NCI-H2171 (cell line): ENCODE measurements around the gene MAML3.

Experiments
- DNase-seq: peaks from one replicate; lab custom pipeline; 2025; lab: John Stamatoyannopoulos, UW

MAML3 gene

GRCh38 chr4:139781066-139781465 lies 372.9 kb downstream of the MAML3 start:
- no peak for DNase-seq

DNA sequence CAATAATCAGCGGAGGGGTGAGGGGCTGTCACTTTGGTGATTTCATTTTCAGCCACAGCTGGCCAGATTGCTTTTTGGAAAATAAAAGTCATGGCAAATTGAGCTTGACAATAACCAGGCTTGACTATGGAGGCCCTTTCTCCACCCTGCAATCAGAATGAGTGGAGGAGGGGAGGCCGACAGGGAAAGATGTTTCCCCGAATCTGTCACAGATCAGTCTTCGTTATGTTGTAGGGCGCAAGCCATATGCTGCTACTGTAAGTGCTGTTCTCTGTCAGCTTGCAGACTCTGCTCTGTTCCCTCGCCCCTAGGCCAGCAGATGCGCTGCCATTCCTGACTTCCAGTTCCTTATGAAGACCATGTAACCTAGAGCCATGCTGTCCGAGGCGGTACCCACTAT lies 374.3 kb downstream of the MAML3 start:
- no peak for DNase-seq

DNA sequence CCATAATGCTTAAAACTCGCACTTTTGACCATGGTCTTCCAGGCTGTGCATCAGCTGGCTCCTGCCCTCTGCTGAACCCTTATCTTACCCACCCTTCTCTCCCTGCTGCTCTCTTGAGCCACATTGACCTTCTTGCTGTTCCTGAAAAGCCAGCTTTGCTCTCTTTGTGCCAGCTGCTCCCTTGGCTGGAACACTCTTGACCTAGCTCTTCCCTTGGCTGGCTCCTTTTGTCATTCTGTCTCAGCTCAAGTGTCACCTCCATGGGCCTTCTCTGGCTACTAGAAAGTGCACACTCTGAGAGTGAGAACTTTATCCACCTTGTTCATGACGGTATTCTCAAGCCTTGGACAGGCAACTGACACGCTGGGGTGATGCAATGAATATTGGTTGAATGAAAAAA lies 376.2 kb downstream of the MAML3 start:
- no peak for DNase-seq

DNA sequence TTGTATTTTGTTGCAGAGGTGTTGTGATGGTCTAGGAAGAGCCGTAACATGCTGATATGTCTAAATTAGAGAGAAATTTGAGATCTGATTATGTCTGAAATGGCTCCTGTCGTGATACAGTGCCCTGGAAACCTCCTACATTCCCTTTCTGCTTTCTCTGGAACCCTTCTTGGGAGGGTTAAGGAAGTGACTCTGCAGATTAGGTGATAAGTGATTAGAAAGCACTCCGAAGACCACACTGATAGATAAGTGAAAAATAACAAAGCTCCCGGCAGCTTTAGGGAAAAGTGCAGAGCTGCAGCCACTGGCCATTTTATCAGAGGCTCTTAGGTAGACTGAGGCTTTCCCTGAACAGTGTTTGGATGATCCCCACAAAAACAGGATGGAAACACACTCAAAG lies 377.7 kb downstream of the MAML3 start:
- DNase-seq: no peak

DNA sequence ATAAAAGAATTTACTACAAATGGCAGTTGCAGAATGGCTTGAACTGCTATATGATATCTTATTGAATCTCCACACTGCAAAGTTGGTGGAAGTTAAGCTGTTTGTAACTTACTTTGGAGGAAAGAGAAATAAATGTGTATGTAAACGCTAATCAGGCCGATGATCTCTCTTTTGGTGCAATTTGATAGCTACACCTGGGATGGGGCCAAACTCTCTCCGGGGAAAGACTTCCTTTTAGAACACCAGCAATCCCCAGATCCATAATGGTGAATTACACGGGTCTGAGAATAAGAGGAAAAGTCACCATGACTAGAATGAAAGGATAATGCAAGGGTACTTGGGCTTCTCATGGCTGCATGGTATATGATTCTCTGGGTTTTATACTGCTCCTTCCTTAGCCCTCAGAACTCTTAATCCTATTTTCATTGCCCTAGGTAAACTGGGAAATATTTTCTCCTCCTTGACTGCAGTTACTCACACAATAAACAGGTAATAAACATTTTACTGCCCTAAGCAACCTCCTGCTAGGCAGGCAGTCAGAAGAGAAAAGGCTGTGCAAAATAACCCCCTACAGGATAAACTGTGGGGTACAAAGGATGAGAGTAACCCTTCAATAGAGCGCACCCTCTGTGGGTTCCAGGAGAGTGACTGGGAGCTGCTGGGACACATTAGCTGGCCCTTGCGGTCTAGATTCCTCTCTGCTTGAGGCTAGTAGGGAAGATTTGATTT lies 379.1 kb downstream of the MAML3 start:
- DNase-seq: no peak

- DNase-seq: no peak
Measured at GRCh38 chr4:139773560-139774318, 380.2 kb downstream of the MAML3 start.

DNA sequence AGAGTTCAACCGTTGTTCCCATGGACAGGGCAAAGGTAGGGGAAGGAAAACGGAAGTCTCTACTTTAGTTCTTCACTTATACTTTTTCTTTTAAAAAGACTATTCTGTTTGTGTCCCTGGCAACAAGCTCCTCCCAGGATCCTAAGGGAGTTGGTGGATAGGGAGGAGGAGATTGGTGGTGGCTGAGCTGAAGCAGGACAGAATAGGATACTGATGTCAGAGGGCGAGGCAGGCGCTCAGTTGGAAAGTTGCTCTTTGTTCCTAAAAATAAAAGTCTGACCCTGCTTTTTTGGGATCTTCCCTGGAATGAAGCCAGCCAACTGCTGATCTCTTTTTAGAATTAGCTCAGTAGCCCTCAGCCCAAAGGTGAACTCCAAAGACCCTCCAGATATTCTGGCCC lies 383.6 kb downstream of the MAML3 start:
- no peak for DNase-seq

GRCh38 chr4:139769364-139769763 lies 384.6 kb downstream of the MAML3 start:
- DNase-seq: no peak

- DNase-seq: no peak
Measured at GRCh38 chr4:139768896-139769295, 385.1 kb downstream of the MAML3 start.

GRCh38 chr4:139768366-139768765 lies 385.6 kb downstream of the MAML3 start:
- no peak for DNase-seq

DNA sequence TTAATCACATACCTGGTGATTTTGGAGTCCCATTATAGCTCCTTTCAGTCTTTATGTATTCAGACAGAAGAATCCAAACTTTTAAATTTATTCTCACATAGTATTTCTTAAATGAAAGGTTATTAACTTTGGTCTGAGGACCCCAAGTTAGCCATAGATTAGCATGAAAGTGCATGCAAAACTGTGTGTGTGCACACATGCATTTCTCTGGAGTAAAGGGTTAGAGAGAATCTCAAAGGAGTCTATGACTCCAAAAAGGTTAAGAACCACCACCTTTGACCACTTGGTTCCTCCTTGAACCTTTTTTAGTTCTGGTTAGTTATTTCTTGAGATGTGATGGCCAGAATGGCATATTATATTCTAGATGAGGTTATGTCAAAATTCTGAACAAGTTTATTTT lies 386.4 kb downstream of the MAML3 start:
- DNase-seq: no peak

DNA sequence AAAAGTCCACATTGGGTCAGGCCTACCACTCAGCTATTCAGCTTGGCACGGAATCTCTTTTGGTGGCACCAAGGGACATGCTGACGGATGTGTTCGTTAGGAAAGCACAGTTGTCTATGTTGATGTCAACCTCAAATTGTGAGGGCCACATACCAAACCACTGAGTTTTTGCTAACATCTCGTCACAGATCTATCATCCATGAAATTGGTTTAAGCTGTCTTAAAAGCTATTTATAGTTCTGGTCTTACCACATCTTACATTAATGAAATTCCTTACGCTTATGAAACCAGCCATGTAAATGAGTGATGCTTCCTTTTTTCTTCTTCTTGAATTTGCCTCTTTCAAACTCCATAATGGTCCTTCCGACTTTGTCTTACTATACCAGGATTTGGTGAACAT lies 386.8 kb downstream of the MAML3 start:
- no peak for DNase-seq

DNA sequence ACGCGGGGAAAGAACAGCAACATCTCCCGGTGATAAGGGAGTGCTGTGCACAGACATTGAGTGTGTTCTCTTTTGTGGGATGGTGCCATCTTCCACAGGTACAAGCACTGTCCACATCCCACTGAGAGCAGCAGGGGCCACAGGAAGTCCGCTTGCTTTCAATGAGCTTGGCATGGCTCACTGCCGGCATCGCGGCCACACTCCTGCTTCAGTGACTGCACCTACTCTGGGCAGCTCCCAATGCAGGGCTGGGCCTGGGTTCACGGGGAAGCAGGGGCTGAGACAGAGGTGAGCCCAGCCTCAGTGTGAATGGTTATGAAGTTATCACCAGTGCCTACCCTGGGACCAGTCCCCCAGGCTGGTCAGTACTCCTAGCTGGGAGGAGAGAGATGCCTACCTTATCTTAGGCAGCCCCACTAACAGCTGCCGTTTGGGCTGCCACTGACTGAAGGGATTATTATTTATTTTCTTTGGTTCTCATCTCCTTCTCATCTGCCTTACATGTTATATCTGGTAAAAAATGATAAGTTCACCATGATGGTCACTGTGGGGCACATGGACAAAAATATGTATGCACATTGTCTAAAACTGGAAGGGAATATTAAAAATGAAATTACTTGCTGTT lies 389.2 kb downstream of the MAML3 start:
- no peak for DNase-seq

DNA sequence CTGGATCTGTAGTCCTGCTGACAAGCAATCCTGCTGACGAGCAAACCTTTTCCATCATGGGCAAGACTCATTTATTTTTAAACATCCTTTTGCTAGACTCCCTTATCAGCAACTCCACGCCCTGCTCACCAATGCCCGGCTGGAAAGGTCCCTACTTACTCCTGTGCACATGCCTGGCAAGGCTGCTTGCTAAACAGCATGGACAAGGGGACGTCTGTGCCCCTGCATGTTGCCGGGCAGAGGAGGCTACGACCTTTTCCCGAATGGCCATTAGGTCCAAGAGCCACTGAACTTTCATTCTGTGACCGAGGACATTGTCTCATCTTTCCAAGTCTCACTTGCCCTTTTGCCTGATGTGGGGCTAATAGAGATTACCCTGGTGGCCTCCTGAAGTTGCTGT lies 389.8 kb downstream of the MAML3 start:
- DNase-seq: no peak

GRCh38 chr4:139763672-139764071 lies 390.3 kb downstream of the MAML3 start:
- no peak for DNase-seq

DNA sequence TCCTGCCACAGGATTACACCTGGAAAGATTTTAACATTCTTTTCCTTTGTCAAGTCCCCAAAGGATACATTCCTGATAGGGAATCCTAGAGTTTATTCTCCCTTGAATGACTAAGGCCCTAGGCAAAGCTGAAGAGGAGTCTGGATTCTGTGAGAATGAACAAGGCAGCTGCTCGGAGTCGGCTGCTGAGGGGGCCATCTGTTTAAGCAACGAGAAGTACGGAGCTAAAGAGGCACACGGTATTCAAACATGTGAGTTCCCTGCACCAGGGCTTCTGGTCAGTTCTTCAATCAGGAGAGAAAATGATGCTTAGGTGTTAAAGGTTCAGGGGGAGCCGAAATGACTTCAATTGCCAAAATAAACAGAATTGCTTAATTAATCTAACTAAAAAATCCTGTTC lies 390.8 kb downstream of the MAML3 start:
- DNase-seq: peak; percentile 13

GRCh38 chr4:139762720-139763119 lies 391.3 kb downstream of the MAML3 start:
- no peak for DNase-seq

GRCh38 chr4:139761461-139761860 lies 392.5 kb downstream of the MAML3 start:
- DNase-seq: peak; percentile 11

DNA sequence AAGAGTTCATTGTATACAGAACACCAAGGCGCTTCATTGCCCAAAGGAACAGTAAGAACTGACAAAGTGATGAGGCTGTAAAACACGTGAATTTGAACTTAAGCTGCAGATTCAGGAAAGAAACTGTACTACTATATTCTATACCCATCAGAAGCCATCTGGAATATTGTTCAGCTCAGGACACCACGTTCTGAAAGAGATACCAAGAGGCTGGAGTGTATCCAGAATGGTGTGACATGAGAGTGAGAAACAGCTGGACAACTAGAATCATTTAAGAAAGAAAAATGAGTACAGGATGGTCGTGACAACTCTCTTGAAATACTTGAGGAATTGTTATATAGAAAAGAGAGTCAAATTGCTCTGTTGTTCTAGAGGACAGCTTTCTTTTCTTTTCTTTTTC lies 393.4 kb downstream of the MAML3 start:
- DNase-seq: no peak

DNA sequence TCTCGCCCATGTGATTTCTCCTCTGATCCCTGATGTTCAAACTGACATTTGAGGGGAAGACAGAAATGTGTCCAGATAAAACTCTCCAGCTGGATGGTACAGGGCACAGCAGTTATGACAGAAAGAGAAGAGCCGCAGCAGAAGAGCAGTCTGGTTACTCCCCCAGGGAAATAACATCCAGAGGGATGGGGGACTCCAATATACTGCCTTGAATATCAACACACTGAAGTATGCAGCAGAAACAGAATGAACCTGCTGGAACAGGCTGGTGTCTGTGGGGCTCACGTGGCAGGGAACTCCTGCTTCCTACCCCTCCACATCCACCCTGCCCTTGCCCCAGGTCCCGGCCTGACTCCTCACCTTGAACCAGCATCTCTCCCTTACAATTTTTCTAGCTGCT lies 394.9 kb downstream of the MAML3 start:
- DNase-seq: no peak

DNA sequence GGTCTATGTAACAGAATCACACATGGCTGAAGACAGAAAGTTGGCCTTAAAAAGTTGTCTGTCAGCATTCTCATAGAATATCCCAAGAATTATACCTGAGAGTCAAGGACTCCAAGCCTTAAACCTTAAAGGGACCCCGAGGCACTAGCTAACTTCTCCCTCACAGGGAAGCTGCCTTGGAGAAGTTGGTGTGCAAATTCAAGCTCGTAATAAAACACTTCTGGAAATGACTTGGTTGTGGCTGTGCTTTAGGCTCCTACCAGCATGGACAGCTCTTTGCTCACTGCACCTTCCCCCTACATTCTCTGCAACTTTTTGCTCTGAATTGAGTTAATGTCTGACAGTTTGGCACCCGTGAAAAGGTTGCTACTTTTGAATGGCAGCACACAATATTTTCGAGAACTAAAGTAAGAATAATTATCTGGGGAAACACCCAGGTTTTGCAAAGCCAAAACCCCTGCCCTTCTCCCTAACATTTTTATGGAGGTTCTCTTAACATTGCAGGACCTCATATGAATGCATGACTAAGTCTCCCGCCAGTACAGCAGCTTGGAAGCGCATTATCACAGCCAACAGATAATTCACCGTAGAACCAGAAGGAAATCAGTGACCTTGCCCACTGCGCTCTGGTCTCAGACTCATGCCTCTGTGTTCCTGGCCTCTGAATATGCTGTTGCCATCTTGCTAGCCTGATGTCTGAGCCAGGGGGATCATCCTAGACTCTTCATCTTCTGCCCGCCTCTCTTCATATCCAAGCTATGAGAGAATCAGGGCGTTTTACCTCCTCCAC lies 397.4 kb downstream of the MAML3 start:
- no peak for DNase-seq

GRCh38 chr4:139754938-139755337 lies 399.0 kb downstream of the MAML3 start:
- peak; percentile 61 for DNase-seq
